OCI-M2 (cell line): Measurements from ENCODE around the gene TRPC4.
"Not testable (repeated sequence)": the region's sequence is repeated elsewhere in the genome, so short reads cannot be mapped to it uniquely, and the experiment has no call there.

ENCODE experiments used
- DNase-seq: peaks from one replicate; lab custom pipeline; 2025; ENCODE audit not compliant: unreplicated experiment; lab: John Stamatoyannopoulos, UW

TRPC4 gene

GRCh38 chr13:37608750-37609339 is 260.7 kb downstream of the TRPC4 start:
- DNase-seq: no peak

GRCh38 chr13:37602733-37603381 is 266.7 kb downstream of the TRPC4 start:
- DNase-seq: no peak

- DNase-seq: no peak
These were observed 267.7 kb downstream of the TRPC4 start for GRCh38 chr13:37601648-37602440.

GRCh38 chr13:37599519-37599918 is 270.1 kb downstream of the TRPC4 start:
- no peak for DNase-seq

GRCh38 chr13:37598597-37598996 is 271.0 kb downstream of the TRPC4 start, which contains the start of gene POSTN:
Gene POSTN, minus strand, starts transcription at chr13:37598768. Its CDS starts 42 bp downstream, at chr13:37598726.
- no peak for DNase-seq

- DNase-seq: no peak
These were observed 272.0 kb downstream of the TRPC4 start for GRCh38 chr13:37597477-37598025.

- no peak for DNase-seq
These were observed 272.8 kb downstream of the TRPC4 start for GRCh38 chr13:37596805-37597204.

GRCh38 chr13:37595162-37595561 is 274.4 kb downstream of the TRPC4 start:
- DNase-seq: no peak

- DNase-seq: no peak
These were observed 275.0 kb downstream of the TRPC4 start for GRCh38 chr13:37594550-37594949.

- DNase-seq: not testable (repeated sequence)
These were observed 280.2 kb downstream of the TRPC4 start for GRCh38 chr13:37589381-37589780.

- DNase-seq: no peak
These were observed 282.3 kb downstream of the TRPC4 start for GRCh38 chr13:37587236-37587635.
